C4-2B (cell line): ENCODE results near the gene CREB5.

ENCODE experiments used
- H3K27ac ChIP-seq: fragments of 450-650 bp; 2 replicates; pipeline ENCODE4 v1.5.1; 2017
- ZFX ChIP-seq: fragments of 450-650 bp; IDR thresholded peaks from 2 replicates; pipeline ENCODE4 v1.6.1; 2017
- TF ChIP-seq, protein P1 (sequence below): fragments of 450-650 bp; conservative IDR thresholded peaks from 2 replicates; pipeline ENCODE4 v1.5.1; 2017; ENCODE audit warnings: mild to moderate bottlenecking

Gene CREB5

DNA sequence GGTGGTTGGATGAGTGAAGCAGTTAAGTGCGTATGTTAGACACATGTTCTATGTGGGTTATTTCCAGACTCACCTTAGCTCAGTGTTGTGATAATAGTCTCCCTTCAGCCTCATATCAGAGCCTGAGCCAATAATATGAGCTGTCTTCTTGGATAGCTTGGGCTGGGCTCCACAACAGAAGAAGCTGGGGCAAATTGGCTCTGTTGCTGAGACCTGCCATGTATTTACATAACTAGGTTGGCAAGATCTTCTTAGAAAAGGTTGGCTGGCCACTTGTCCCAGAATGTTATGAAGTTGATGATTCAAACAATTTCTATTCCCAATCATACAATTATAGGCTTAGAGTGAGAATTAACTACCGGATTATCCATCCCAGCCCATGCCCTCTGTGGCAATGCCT lies 35.7 kb upstream of the CREB5 start:
- H3K27ac ChIP-seq = no peak overlapping the region
- no peak for TF ChIP-seq ZFX
- TF ChIP-seq, protein P1, sequence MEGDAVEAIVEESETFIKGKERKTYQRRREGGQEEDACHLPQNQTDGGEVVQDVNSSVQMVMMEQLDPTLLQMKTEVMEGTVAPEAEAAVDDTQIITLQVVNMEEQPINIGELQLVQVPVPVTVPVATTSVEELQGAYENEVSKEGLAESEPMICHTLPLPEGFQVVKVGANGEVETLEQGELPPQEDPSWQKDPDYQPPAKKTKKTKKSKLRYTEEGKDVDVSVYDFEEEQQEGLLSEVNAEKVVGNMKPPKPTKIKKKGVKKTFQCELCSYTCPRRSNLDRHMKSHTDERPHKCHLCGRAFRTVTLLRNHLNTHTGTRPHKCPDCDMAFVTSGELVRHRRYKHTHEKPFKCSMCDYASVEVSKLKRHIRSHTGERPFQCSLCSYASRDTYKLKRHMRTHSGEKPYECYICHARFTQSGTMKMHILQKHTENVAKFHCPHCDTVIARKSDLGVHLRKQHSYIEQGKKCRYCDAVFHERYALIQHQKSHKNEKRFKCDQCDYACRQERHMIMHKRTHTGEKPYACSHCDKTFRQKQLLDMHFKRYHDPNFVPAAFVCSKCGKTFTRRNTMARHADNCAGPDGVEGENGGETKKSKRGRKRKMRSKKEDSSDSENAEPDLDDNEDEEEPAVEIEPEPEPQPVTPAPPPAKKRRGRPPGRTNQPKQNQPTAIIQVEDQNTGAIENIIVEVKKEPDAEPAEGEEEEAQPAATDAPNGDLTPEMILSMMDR = no peak

- no peak overlapping the region for H3K27ac ChIP-seq
- TF ChIP-seq, protein P1 = no peak
Measured at GRCh38 chr7:28378574-28379149, 33.7 kb upstream of the CREB5 start.

GRCh38 chr7:28381466-28381865 lies 30.9 kb upstream of the CREB5 start:
- no peak overlapping the region for H3K27ac ChIP-seq
- TF ChIP-seq ZFX = no peak
- TF ChIP-seq, protein P1 = no peak

DNA sequence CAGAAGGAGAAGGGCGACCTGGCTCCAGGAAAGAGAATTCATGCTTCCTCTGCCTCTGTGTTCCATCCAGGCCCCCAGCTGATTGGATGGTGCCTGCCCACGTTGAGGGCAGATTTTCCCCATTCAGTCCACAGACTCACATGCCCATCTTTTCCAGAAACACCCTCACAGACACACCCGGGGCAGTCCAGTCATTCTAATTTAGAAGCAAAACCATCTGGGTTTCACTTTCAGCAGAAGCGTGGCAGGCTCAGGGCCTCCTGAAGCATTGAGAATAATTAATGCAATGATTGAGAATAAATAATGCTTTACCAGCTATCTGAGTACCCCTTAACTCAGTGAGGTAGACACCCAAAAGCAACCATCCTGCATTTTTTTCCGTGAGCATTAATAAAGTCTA lies 30.2 kb upstream of the CREB5 start:
- no peak overlapping the region for H3K27ac ChIP-seq
- TF ChIP-seq, protein P1 = no peak
- TF ChIP-seq ZFX = no peak

GRCh38 chr7:28383975-28384374 lies 28.3 kb upstream of the CREB5 start:
- TF ChIP-seq, protein P1 = peak; percentile 16; the same call in 1 of the 2 replicates
- no peak for TF ChIP-seq ZFX
- H3K27ac ChIP-seq = no peak overlapping the region

- no peak for TF ChIP-seq ZFX
- TF ChIP-seq, protein P1 = peak; percentile 89
- H3K27ac ChIP-seq = no peak overlapping the region
Measured at GRCh38 chr7:28389504-28390395, 22.6 kb upstream of the CREB5 start.

GRCh38 chr7:28390426-28390825 lies 21.9 kb upstream of the CREB5 start:
- no peak for TF ChIP-seq ZFX
- TF ChIP-seq, protein P1 = no peak
- H3K27ac ChIP-seq = no peak overlapping the region
